ENCODE measurements around the gene ALDH4A1.

ALDH4A1 gene

GRCh38 chr1:18939398-18940302 is 37.3 kb upstream of the ALDH4A1 start:
- no peak for DNase-seq

DNA sequence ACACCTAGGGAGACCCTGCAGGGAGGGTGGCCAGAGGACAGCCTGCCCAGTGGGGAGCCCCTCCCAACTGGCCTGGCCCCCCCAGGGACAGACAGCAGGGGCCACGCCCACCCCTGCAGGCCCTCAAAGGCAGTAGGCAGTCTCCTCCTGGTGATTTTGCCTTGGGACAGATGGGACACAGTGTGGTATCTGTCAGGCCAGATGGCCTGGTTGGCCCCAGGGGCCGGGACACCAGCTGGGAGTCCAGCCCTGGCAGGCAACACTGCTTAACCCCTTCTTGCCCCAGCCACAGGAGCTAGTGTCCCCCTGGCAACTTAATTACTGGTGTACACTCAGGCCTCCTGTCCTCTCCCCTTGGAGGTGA is 36.3 kb upstream of the ALDH4A1 start:
- no peak for DNase-seq

DNA sequence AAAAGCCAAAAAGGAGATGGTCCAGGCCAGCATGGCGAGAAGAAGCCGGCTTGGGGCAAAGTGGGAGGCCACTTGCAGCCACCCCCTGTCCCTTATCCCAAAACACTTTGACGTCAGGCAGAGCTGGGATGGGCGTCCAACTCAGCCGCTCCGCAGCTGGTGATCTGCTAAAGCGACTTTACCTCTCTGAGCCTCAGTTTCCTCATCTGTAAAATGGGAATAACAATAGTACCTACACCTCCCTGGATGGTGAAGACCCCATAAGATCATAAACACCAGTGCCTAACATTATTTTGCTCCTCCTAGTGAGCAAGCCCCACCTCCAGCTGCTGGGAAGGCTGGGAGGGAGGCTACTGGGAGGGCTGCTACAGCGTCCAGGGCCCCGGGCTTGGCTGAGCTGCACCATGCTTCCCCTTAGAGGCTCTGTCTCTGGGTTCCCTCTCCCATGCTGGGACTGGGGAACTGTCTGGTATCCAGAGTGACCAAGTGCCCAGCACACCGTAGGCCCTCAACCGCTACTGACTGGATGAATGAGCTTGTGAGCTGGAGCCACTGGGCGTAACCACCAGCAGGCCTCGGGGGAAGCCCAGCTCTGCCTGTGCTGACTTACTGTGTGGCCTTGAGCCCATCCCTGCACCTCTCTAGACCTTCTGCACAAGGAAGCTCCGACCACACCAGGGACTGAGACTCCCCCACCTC is 35.8 kb upstream of the ALDH4A1 start:
- no peak for DNase-seq

DNA sequence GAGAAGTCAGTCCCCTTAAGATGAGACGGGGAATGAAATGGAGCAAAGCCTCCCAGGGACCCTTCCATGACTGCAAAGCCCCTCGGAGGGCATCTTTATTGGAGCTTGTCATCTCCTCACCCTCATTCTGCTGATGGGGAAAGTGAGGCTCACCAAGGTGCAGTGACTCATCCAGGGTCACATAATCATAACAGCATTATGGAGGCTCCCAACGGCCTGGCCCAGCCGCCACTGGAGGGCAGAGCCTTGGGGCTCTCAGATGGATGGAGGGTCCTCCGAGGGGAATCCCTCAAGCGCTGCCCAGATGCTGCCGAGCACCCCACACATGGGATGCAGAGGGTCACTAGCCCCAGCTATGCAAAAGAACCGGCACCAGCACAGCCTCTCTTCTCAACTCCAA is 35.2 kb upstream of the ALDH4A1 start:
- no peak for DNase-seq

- DNase-seq, result no peak
These were observed 34.6 kb upstream of the ALDH4A1 start for GRCh38 chr1:18936814-18937481.

DNA sequence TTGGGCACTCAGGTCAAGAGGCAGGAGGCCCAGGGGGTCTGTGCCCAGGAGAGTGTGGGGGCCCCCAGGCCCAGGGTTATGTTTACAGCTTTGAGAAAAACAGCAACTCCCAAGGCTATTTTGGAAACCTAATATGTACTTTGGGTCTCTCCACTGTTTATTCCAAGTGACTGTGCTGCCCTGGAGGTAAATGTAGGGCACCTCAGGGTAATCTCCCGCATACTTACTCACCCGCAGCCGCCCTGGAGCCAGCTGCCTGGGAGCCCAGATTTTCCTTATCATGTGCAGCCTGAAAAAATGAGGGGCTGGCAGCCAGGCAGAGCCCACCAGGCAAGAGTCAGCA is 34.1 kb upstream of the ALDH4A1 start:
- no peak for DNase-seq

- no peak for DNase-seq
These were observed 32.0 kb upstream of the ALDH4A1 start for GRCh38 chr1:18934205-18935000.

DNA sequence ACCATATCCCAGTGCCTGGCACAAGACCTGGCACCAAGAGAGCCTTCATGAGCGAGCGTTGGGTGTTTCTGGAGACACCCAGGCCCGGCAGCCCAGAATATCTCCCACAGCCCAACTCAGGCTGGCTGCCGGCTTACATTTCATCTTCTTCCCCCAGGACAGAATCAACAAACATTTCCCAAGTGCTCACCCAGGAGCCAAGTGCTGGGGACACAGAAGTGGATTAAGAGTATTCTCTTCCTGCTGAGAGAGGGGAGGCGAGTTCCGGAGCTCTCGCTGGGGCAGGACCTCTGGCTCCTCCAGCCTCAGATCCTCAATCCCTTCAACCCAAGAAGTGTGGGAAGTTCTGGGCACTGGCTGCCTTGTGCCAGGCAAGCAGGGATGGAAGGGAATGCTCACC is 30.5 kb upstream of the ALDH4A1 start:
- no peak for DNase-seq

GRCh38 chr1:18932387-18932786 is 30.0 kb upstream of the ALDH4A1 start:
- no peak for DNase-seq

DNA sequence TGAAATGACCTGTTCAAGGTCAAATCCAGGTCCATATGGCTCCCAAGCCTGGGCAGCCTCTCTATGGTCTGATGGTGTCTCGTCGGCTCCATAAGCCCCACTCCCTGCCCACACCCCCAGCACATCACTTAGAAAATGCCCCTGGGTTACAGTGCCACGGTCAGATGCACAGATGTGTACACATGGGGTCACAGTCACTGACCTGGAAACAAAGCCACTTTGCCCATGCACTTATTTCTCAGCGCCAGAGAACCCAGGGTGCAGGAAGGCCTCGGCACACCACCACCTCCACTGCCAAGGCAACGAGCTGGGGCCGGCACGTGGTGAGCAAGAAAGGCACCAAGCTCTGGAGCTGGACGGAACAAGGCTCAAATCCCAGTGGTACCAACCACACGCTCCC is 29.4 kb upstream of the ALDH4A1 start:
- DNase-seq, result no peak

- no peak for DNase-seq
These were observed 27.3 kb upstream of the ALDH4A1 start for GRCh38 chr1:18929686-18930085.

GRCh38 chr1:18928985-18929384 is 26.6 kb upstream of the ALDH4A1 start:
- no peak for DNase-seq

- no peak for DNase-seq
These were observed 26.1 kb upstream of the ALDH4A1 start for GRCh38 chr1:18928406-18928805.

DNA sequence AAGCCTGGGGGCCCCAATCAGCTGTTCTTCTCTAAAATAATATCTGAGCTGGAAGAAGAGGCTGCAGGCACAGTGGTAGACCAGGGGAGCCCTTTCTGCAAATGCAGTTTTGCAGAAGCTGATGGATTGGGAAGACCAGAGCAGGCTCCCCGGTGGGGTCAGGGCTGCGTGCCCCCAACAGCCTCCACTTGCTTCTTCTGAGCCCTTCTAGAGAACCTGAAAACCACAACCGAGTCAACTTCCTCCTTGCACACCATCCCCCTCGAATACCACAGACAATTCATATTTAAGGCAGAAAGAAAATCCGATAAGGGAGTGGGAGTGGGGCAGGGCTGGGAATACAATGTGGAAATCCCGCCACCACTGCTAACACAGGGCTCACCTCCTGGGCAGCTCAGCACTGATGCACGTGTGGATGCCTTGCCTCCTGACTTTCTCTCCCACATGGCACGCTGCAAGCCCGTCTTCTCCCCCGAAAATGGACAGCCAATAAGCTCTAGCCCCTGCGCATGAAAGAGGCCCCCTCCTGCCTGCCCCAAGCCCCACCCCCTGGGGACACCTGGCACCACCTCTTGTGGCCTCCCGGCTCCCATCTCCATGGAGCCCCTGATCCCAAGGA is 25.4 kb upstream of the ALDH4A1 start:
- no peak for DNase-seq

DNA sequence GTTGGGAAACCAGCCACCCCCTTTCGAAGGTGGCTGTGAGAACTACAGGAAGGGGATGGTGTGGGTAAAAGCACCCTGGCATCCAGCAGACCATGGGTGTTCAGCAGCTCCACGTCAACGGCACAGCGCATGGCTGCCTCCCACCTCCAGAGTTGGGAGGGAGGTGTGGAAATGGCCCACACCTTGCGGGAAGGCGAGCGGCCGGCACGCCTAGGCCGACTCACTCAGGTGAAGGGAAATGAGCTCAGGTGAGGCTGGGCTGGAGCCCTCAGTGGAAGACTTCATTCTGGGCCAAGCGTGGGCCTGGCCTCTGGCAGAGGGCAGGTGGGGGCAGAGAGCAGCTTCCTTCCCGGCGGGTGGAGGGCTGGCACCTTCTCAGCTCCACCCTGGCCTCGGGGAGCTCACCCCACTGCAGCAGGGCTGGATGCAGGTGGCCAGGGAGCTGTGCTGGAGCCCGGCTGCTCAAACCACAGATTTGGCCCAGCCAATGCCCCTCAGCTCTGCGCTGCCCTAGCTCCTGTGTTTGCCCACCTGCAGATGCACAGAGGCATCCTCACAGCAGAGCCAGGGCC is 24.8 kb upstream of the ALDH4A1 start:
- DNase-seq, result no peak

GRCh38 chr1:18926315-18927081 is 24.1 kb upstream of the ALDH4A1 start:
- DNase-seq, result no peak

- no peak for DNase-seq
These were observed 22.9 kb upstream of the ALDH4A1 start for GRCh38 chr1:18925279-18925678.

- DNase-seq, result no peak
These were observed 21.9 kb upstream of the ALDH4A1 start for GRCh38 chr1:18924221-18924691.

DNA sequence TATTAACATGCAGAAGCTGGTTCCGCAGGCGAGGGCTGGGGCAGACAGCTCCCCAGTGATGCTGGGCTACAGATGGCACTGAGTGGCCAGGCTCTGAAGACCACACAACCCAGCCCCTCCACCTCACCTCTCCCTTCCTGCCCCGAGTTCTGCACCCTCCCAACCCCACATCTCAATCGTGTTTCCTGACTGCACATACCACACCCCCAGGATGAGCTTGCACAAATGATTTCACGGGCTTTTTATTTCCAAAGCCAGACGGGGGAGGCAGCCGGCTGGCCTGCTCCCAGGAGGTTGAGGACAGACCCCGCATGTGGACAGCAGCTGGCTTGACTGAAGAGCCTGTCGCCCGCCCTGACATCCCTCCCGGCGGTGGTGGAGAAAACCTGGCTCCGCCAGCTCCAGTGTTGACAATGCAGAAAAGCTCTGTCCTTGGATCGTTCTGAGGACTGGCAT is 21.4 kb upstream of the ALDH4A1 start:
- no peak for DNase-seq

GRCh38 chr1:18922848-18923755 is 20.7 kb upstream of the ALDH4A1 start:
- DNase-seq, result no peak
